Adipocyte (in vitro differentiated cells): Measurements from ENCODE around the gene PLBD2.

Experiments
- DNase-seq: peaks from one replicate; pipeline ENCODE4 v3.0.0-alpha.2; 2015; ENCODE audit warnings: low read depth
- H3K27me3 ChIP-seq: replicated peaks from 2 replicates; pipeline ENCODE4 v1.7.0; 2013; ENCODE audit warnings: mild to moderate bottlenecking, low read length, moderate library complexity; ENCODE audit not compliant: control insufficient read depth, insufficient read depth
- H3K36me3 ChIP-seq: 2 replicates; pipeline ENCODE4 v1.7.0; 2013; ENCODE audit warnings: low read length, mild to moderate bottlenecking, moderate library complexity; ENCODE audit not compliant: control insufficient read depth, insufficient read depth, severe bottlenecking
- H3K4me1 ChIP-seq: 2 replicates; pipeline ENCODE4 v1.7.0; 2013; ENCODE audit warnings: mild to moderate bottlenecking, low read length, moderate library complexity; ENCODE audit not compliant: control insufficient read depth, insufficient read depth
- H3K4me3 ChIP-seq: 2 replicates; pipeline ENCODE4 v1.7.0; 2013; ENCODE audit warnings: mild to moderate bottlenecking, low read length, moderate library complexity
- H3K9ac ChIP-seq: 2 replicates; pipeline ENCODE4 v1.7.0; 2013; ENCODE audit warnings: mild to moderate bottlenecking, low read length, moderate library complexity
- H3K9me3 ChIP-seq: 2 replicates; pipeline ENCODE4 v1.7.0; 2013; ENCODE audit warnings: mild to moderate bottlenecking, low read length, moderate library complexity; ENCODE audit not compliant: control insufficient read depth

PLBD2 gene

DNA sequence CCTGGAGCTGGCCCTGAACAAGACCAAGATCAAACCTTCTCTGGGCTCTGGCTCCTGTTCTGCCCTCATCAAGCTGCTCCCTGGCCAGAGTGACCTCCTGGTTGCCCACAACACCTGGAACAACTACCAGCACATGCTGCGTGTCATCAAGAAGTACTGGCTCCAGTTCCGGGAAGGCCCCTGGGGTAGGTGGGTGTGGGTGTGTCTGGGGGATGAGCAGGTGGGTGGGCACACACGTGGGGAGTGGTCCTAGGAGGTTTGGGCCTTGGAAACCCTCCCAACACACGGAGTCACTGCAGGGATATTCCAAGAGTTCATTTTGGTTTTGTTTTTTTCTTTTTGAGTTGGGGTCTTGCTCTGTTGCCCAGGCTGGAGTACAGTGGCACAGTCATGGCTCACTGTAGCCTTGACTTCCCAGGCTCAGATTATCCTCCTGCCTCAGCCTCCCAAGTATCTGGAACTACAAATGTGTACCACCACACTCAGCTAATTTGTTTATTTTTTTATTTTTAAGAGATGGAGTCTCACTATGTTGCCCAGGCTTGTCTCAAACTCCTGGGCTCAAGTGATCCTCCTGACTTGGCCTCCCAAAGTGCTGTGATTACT lies 16.5 kb downstream of the PLBD2 start:
- Histone ChIP-seq H3K9ac (no peak overlapping the region), H3K36me3 (peaks cover 42% of the 10 kb centered on the region), H3K9me3 (peaks cover 3% of the 10 kb centered on the region), H3K27me3 (no peaks in the 10 kb centered on the region), H3K4me1 (no peaks in the 10 kb centered on the region), H3K4me3 (no peak overlapping the region)
- no peak for DNase-seq

- DNase-seq = no peak
- H3K36me3 ChIP-seq = peaks cover 59% of the 10 kb centered on the region
- H3K4me3 ChIP-seq = no peak overlapping the region
- peaks cover 3% of the 10 kb centered on the region for H3K9me3 ChIP-seq
- H3K27me3 ChIP-seq = no peaks in the 10 kb centered on the region
- H3K9ac ChIP-seq = no peak overlapping the region
- H3K4me1 ChIP-seq = no peaks in the 10 kb centered on the region
These were observed 19.9 kb downstream of the PLBD2 start for GRCh38 chr12:113378291-113378690.

DNA sequence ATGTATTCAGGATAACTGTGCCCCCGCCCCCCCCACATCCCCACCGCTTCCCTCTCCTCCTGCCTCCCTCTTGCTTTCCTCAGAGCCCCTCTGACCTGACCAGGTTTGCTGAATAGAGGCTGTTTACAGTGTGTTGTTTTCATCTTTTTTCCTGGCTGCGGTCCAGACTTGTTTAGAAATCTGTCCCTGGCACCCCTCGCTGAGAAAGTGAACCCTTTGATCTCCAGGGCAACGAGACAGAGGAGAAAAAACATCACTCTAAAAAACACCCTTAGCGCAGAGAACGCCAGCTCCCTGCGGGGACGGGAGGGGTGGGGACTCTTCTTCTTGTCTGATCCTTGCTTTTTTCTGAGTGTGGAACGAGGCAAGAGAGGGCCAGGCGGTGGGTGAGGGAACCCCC lies 22.8 kb downstream of the PLBD2 start:
- H3K9ac ChIP-seq = no peak overlapping the region
- H3K4me3 ChIP-seq = no peak overlapping the region
- H3K27me3 ChIP-seq = no peaks in the 10 kb centered on the region
- no peaks in the 10 kb centered on the region for H3K9me3 ChIP-seq
- no peak for DNase-seq
- H3K4me1 ChIP-seq = no peaks in the 10 kb centered on the region
- peaks cover 56% of the 10 kb centered on the region for H3K36me3 ChIP-seq

GRCh38 chr12:113382206-113382605 lies 23.8 kb downstream of the PLBD2 start:
- peaks cover 54% of the 10 kb centered on the region for H3K36me3 ChIP-seq
- DNase-seq = no peak
- H3K9ac ChIP-seq = no peak overlapping the region
- H3K4me3 ChIP-seq = no peak overlapping the region
- no peaks in the 10 kb centered on the region for H3K27me3 ChIP-seq
- no peaks in the 10 kb centered on the region for H3K4me1 ChIP-seq
- H3K9me3 ChIP-seq = no peaks in the 10 kb centered on the region

DNA sequence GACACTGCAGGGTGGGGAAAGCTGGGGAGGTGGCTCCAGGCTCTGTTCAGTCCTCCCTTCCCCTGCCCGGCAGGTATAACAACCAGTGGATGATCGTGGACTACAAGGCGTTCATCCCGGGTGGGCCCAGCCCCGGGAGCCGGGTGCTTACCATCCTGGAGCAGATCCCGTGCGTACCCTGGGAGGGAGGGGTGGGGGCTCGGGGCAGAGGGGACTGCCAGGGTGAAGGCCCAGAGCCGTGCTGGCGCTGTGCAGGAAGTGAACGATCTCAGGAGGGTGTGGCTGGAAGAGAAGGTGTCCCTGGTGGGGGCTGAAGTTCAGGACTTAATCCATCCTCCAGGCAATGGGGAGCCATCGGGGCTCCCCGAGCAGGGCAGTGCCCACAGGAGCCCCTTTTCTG lies 26.4 kb downstream of the PLBD2 start:
- no peaks in the 10 kb centered on the region for H3K9me3 ChIP-seq
- no peaks in the 10 kb centered on the region for H3K27me3 ChIP-seq
- DNase-seq = no peak
- H3K4me1 ChIP-seq = no peaks in the 10 kb centered on the region
- H3K36me3 ChIP-seq = peaks cover 63% of the 10 kb centered on the region
- no peak overlapping the region for H3K9ac ChIP-seq
- no peak overlapping the region for H3K4me3 ChIP-seq

- no peak overlapping the region for H3K4me3 ChIP-seq
- no peaks in the 10 kb centered on the region for H3K9me3 ChIP-seq
- no peak overlapping the region for H3K9ac ChIP-seq
- no peaks in the 10 kb centered on the region for H3K4me1 ChIP-seq
- DNase-seq = no peak
- H3K36me3 ChIP-seq = peaks cover 68% of the 10 kb centered on the region
- no peaks in the 10 kb centered on the region for H3K27me3 ChIP-seq
These were observed 27.0 kb downstream of the PLBD2 start for GRCh38 chr12:113385282-113385882.

DNA sequence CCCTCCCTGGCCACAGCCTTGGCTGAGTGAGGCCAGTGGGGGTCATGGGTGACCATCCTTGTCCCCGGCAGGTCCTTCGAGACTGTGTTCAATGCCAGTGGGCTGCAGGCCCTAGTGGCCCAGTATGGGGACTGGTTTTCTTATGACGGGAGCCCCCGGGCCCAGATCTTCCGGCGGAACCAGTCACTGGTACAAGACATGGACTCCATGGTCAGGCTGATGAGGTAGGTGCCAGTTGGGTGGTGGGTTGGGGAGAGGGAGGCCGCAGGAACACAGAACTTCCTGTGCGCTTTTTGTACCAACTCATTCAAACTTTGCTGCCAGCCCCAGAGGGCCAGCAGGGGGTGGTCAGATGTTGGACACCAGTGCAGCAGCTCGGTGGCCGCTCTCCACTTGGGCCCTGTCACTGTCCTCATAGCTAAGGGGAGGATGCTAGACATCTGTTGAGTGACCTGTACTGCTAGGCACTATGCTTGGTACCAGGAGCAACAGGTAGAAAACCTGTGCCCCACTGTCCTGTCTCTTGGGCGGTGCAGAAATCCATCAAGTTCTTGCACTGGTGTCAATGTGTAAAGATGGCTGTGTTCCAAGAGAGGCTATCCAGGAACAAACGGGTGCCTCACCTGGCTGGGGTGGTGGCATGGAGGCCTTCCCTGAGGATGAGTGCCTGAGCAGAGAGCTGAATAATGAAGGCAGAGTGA lies 28.6 kb downstream of the PLBD2 start:
- Histone ChIP-seq H3K36me3 (peaks cover 65% of the 10 kb centered on the region), H3K27me3 (no peaks in the 10 kb centered on the region)

DNA sequence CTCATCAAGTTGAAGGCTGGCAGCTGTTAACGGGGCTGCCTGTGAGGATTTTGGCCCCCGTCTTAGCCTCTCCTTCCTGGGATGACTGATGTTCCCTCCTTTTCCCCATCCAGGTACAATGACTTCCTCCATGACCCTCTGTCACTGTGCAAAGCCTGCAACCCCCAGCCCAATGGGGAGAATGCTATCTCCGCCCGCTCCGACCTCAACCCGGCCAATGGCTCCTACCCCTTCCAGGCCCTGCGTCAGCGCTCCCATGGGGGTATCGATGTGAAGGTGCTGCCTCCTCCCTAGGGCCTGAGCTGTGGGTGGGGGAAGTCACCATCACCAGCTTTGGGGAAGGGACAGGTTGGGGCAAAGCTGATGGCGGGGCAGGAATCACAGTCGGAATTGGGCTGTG lies 29.2 kb downstream of the PLBD2 start:
- Histone ChIP-seq H3K4me1 (no peaks in the 10 kb centered on the region), H3K36me3 (peaks cover 59% of the 10 kb centered on the region), H3K9ac (no peak overlapping the region), H3K27me3 (no peaks in the 10 kb centered on the region), H3K4me3 (no peak overlapping the region), H3K9me3 (no peaks in the 10 kb centered on the region)
- DNase-seq = no peak

More for the DNA sequence above, 28.6 kb downstream of the PLBD2 start:
- DNase-seq = no peak
- Histone ChIP-seq H3K4me1 (no peaks in the 10 kb centered on the region), H3K9ac (no peak overlapping the region), H3K9me3 (no peaks in the 10 kb centered on the region), H3K4me3 (no peak overlapping the region)

DNA sequence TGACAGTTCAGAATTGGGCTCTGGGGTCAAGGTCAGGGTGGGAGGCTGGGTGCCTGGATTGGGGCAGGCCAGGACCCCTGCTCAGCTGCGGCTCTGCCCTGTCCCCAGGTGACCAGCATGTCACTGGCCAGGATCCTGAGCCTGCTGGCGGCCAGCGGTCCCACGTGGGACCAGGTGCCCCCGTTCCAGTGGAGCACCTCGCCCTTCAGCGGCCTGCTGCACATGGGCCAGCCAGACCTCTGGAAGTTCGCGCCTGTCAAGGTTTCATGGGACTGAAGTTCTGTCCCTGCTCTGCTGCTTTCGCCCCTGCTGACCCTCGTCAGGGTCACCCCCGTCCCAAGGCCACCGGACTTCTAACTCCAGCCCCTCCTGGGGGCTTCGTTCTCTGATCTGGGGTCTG lies 30.0 kb downstream of the PLBD2 start:
- no peaks in the 10 kb centered on the region for H3K9me3 ChIP-seq
- no peaks in the 10 kb centered on the region for H3K4me1 ChIP-seq
- H3K4me3 ChIP-seq = no peak overlapping the region
- H3K9ac ChIP-seq = no peak overlapping the region
- no peak for DNase-seq
- H3K36me3 ChIP-seq = peaks cover 55% of the 10 kb centered on the region
- H3K27me3 ChIP-seq = no peaks in the 10 kb centered on the region

DNA sequence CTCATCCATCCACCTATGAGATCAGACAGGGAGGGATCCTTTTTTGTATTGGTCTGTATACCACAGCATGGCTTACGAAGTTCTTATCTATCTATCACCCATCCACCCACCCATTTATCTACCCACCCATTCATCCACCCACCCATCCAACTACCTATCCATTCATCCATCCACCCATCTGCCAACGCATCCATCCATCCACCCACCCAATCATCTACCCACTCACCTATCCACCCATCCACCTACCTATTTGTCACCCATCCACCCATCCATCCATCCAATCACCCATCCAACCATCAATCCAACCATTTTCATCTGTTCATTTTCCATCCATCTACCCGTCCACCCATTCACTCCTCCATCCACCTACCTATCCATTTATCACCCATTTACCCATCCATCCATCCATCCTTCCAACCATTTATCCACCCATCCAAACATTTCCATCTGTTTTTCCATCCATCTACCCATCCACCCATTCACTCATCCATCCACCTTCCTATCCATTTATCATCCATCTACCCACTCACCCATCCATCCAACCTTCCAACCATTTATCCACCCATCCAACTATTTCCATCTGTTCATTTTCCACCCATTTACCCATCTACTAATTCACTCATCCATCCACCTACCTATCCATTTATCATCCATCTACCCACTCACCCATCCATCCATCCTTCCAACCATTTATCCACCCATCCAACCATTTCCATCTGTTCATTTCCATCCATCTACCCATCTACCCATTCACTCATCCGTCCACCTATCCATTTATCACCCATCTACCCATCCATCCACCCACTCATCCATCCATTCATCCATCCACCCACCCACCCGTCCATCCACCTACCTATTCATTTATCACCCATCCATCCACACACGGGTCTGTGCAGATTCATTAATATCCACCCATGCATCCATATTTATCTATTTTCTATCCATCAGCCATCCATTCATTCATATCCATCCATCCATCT lies 32.0 kb downstream of the PLBD2 start:
- no peaks in the 10 kb centered on the region for H3K4me1 ChIP-seq
- no peaks in the 10 kb centered on the region for H3K9me3 ChIP-seq
- no peak for DNase-seq
- no peak overlapping the region for H3K4me3 ChIP-seq
- no peak overlapping the region for H3K9ac ChIP-seq
- no peaks in the 10 kb centered on the region for H3K27me3 ChIP-seq
- peaks cover 41% of the 10 kb centered on the region for H3K36me3 ChIP-seq

- no peaks in the 10 kb centered on the region for H3K9me3 ChIP-seq
- H3K4me3 ChIP-seq = no peak overlapping the region
- H3K36me3 ChIP-seq = peaks cover 39% of the 10 kb centered on the region
- DNase-seq = no peak
- no peaks in the 10 kb centered on the region for H3K27me3 ChIP-seq
- H3K9ac ChIP-seq = no peak overlapping the region
- H3K4me1 ChIP-seq = no peaks in the 10 kb centered on the region
These were observed 32.8 kb downstream of the PLBD2 start for GRCh38 chr12:113391145-113391544.
